Transverse colon (tissue), 4 donors: ENCODE results near the gene WNT2B.

Experiments
- EP300 ChIP-seq: sonication (generic); formaldehyde crosslinking; IDR thresholded peaks from one replicate; pipeline ENCODE4 v1.6.1; 2017; ENCODE audit warnings: antibody characterized with exemption, low read depth
- POLR2A ChIP-seq: fragments of 450-650 bp; IDR thresholded peaks from one replicate; pipeline ENCODE4 v1.6.1; 2016; ENCODE audit warnings: antibody characterized with exemption, mild to moderate bottlenecking, moderate library complexity
- POLR2AphosphoS5 ChIP-seq, 3 donors: sonication (generic); formaldehyde crosslinking; IDR thresholded peaks; one replicate each; pipeline ENCODE4 v1.6.1; 2016; ENCODE audit warnings: antibody characterized with exemption in 3 of 3
- TF ChIP-seq, protein P1 (sequence below), 5 experiments: fragments of 200-600 bp in 3 of 5; fragments of 450-650 bp in 2 of 5; sonication (generic) in 3 of 5; IDR thresholded peaks; 1 replicate in 2 of 5; 2 replicates in 3 of 5; pipeline ENCODE4 v1.5.1; 2016 to 2017; ENCODE audit warnings: antibody characterized with exemption in 5 of 5, inconsistent platforms in 3 of 5, mild to moderate bottlenecking in 2 of 5, moderate library complexity in 1 of 5

DNA sequence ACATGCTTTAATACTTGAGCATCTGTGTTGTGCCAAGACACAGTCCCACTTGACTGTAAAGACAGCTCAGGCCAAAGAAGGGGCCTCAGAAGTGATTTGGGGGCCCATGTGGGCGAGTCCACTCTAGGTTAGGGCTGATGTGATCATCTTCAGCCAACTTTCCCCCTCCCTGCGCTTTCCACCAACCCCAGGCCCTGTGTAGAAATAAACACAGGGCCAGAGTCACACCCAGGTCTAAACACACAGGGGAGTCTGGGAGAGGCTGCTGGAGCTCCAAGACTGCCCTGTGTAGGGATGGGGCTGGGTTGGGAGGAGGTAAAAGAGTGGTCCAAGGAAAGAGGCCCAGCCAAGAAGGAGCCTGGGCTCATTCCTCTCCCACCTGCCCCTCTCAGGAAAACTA, 2.5 kb upstream of the WNT2B start:
- TF ChIP-seq, protein P1, sequence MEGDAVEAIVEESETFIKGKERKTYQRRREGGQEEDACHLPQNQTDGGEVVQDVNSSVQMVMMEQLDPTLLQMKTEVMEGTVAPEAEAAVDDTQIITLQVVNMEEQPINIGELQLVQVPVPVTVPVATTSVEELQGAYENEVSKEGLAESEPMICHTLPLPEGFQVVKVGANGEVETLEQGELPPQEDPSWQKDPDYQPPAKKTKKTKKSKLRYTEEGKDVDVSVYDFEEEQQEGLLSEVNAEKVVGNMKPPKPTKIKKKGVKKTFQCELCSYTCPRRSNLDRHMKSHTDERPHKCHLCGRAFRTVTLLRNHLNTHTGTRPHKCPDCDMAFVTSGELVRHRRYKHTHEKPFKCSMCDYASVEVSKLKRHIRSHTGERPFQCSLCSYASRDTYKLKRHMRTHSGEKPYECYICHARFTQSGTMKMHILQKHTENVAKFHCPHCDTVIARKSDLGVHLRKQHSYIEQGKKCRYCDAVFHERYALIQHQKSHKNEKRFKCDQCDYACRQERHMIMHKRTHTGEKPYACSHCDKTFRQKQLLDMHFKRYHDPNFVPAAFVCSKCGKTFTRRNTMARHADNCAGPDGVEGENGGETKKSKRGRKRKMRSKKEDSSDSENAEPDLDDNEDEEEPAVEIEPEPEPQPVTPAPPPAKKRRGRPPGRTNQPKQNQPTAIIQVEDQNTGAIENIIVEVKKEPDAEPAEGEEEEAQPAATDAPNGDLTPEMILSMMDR (IDR thresholded peaks at IDR 0.05) = no peak
- no peak for TF ChIP-seq POLR2A
- no peak for TF ChIP-seq POLR2AphosphoS5 (IDR thresholded peaks at IDR 0.05)
- TF ChIP-seq EP300 = no peak
